HL-60/S4 (cell line): ENCODE data around the gene HOXA3.

ENCODE experiments used
- in situ Hi-C: fragments of 300-500 bp; cut with MboI; formaldehyde crosslinking; loops from 2 replicates; pipeline ENCODE4 v1.14.3; 2022; ENCODE audit warnings: low sequenced_read_pairs

The HOXA3 gene

GRCh38 chr7:27179503-27180430 is 27.4 kb upstream of the HOXA3 start:
- in situ Hi-C loops: no loop called here

- in situ Hi-C loops: no loop called here
These were observed 26.6 kb upstream of the HOXA3 start for GRCh38 chr7:27179030-27179429.

- in situ Hi-C loops: no loop called here
These were observed 26.0 kb upstream of the HOXA3 start for GRCh38 chr7:27178366-27178765.

- in situ Hi-C loops: no loop called here
These were observed 25.5 kb upstream of the HOXA3 start for GRCh38 chr7:27177795-27178320.

- in situ Hi-C loops: no loop called here
These were observed 24.8 kb upstream of the HOXA3 start for GRCh38 chr7:27176962-27177794.

GRCh38 chr7:27176524-27176845 is 24.1 kb upstream of the HOXA3 start:
- in situ Hi-C loops: no loop called here

- in situ Hi-C loops: no loop called here
These were observed 23.5 kb upstream of the HOXA3 start for GRCh38 chr7:27175626-27176523.

GRCh38 chr7:27174874-27175625 is 22.7 kb upstream of the HOXA3 start:
- in situ Hi-C loops: loop anchor here (25.0 kb wide), 1 partner anchor 813 kb away; no protein-coding TSS in a partner anchor

GRCh38 chr7:27173956-27174873 is 21.8 kb upstream of the HOXA3 start, which contains the start of gene HOXA10:
Gene HOXA10, minus strand, starts transcription at chr7:27174320. Its CDS starts 14 bp downstream, at chr7:27174306.
- in situ Hi-C loops: loop anchor here (25.0 kb wide), 1 partner anchor 812 kb away; no protein-coding TSS in a partner anchor

GRCh38 chr7:27173511-27173955 is 21.1 kb upstream of the HOXA3 start:
- in situ Hi-C loops: loop anchor here (25.0 kb wide), 1 partner anchor 811 kb away; no protein-coding TSS in a partner anchor

GRCh38 chr7:27172823-27173510 is 20.6 kb upstream of the HOXA3 start:
- in situ Hi-C loops: loop anchor here (25.0 kb wide), 1 partner anchor 811 kb away; no protein-coding TSS in a partner anchor

- in situ Hi-C loops: loop anchor here (25.0 kb wide), 1 partner anchor 810 kb away; no protein-coding TSS in a partner anchor
These were observed 20.0 kb upstream of the HOXA3 start for GRCh38 chr7:27172315-27172774.

- in situ Hi-C loops: loop anchor here (25.0 kb wide), 1 partner anchor 809 kb away; no protein-coding TSS in a partner anchor
These were observed 19.4 kb upstream of the HOXA3 start for GRCh38 chr7:27171637-27172314.

GRCh38 chr7:27171325-27171636 is 18.9 kb upstream of the HOXA3 start:
- in situ Hi-C loops: loop anchor here (25.0 kb wide), 1 partner anchor 809 kb away; no protein-coding TSS in a partner anchor

- in situ Hi-C loops: loop anchor here (25.0 kb wide), 1 partner anchor 808 kb away; no protein-coding TSS in a partner anchor
These were observed 18.3 kb upstream of the HOXA3 start for GRCh38 chr7:27170426-27171324.
